GM23338 (cell line): ENCODE data around the gene JAZF1. TPM values are rescaled to one million over a fixed set of nuclear protein-coding genes. Genes with fewer than 3 reads are reported as not detected.

ENCODE experiments used
- ATAC-seq: fragments of 200-7000 bp; cut with Tn5 transposase; 3 replicates; pipeline ENCODE4 v1.9.1; 2020
- DNase-seq: peaks from one replicate; pipeline ENCODE4 v3.0.0-alpha.2; 2015; ENCODE audit warnings: low spot score
- H2AFZ ChIP-seq: fragments of 200-600 bp; sonication (generic); 2 replicates; pipeline ENCODE4 v1.8.0; 2016; ENCODE audit warnings: antibody characterized with exemption, mild to moderate bottlenecking, moderate library complexity
- H3F3A ChIP-seq: fragments of 200-600 bp; sonication (generic); replicated peaks from 2 replicates; pipeline ENCODE4 v1.8.0; 2017; ENCODE audit warnings: antibody characterized with exemption, mixed run types, low read depth
- H3K27ac ChIP-seq: fragments of 200-600 bp; sonication (generic); 2 replicates; pipeline ENCODE4 v1.6.1; 2016; ENCODE audit warnings: low read depth
- H3K27me3 ChIP-seq: fragments of 200-600 bp; sonication (generic); 2 replicates; pipeline ENCODE4 v1.8.0; 2016; ENCODE audit warnings: mild to moderate bottlenecking, mixed run types, moderate library complexity; ENCODE audit not compliant: insufficient read depth
- H3K36me3 ChIP-seq: fragments of 200-600 bp; sonication (generic); 2 replicates; pipeline ENCODE4 v1.8.0; 2016; ENCODE audit warnings: mild to moderate bottlenecking; ENCODE audit not compliant: insufficient read depth
- H3K4me1 ChIP-seq: fragments of 200-600 bp; sonication (generic); 2 replicates; pipeline ENCODE4 v1.8.0; 2016; ENCODE audit warnings: mild to moderate bottlenecking, moderate library complexity; ENCODE audit not compliant: insufficient read depth
- H3K4me2 ChIP-seq: fragments of 200-600 bp; sonication (generic); 2 replicates; pipeline ENCODE4 v1.7.1; 2017; ENCODE audit warnings: mixed run types
- H3K4me3 ChIP-seq: fragments of 200-600 bp; sonication (generic); 2 replicates; pipeline ENCODE4 v1.6.1; 2016; ENCODE audit warnings: mixed run types
- H3K79me2 ChIP-seq: fragments of 200-600 bp; sonication (generic); replicated peaks from 2 replicates; pipeline ENCODE4 v1.8.0; 2017; ENCODE audit warnings: mild to moderate bottlenecking; ENCODE audit not compliant: insufficient read depth
- H3K9me2 ChIP-seq: fragments of 200-600 bp; sonication (generic); 2 replicates; pipeline ENCODE4 v1.8.0; 2017; ENCODE audit not compliant: insufficient read depth
- H4K20me1 ChIP-seq: fragments of 200-600 bp; sonication (generic); replicated peaks from 2 replicates; pipeline ENCODE4 v1.8.0; 2017; ENCODE audit warnings: mild to moderate bottlenecking; ENCODE audit not compliant: insufficient read depth
- H3K27ac Mint-ChIP-seq: 2 replicates; pipeline ENCODE4 v1.8.0; 2020; ENCODE audit warnings: inconsistent platforms, mild to moderate bottlenecking, moderate library complexity, mixed read lengths
- H3K27me3 Mint-ChIP-seq: 3 replicates; pipeline ENCODE4 v1.8.0; 2022; ENCODE audit warnings: low read depth, mild to moderate bottlenecking, moderate library complexity, mixed read lengths, inconsistent platforms; ENCODE audit not compliant: insufficient read depth, poor library complexity
- H3K36me3 Mint-ChIP-seq: 3 replicates; pipeline ENCODE4 v1.8.0; 2021; ENCODE audit warnings: low read depth, mild to moderate bottlenecking, inconsistent platforms, moderate library complexity, mixed read lengths
- H3K4me1 Mint-ChIP-seq: 3 replicates; pipeline ENCODE4 v1.8.0; 2020; ENCODE audit warnings: mild to moderate bottlenecking, inconsistent platforms, mixed read lengths
- H3K4me3 Mint-ChIP-seq: 3 replicates; pipeline ENCODE4 v1.8.0; 2021; ENCODE audit warnings: moderate library complexity, mild to moderate bottlenecking, inconsistent platforms, mixed read lengths
- H3K9me3 Mint-ChIP-seq: 3 replicates; pipeline ENCODE4 v1.8.0; 2020; ENCODE audit warnings: moderate library complexity, mild to moderate bottlenecking, inconsistent platforms, mixed read lengths
- CREB1 ChIP-seq: fragments of 250-450 bp; sonication (Bioruptor Pico); IDR thresholded peaks from 2 replicates; pipeline ENCODE4 v1.5.0; 2020; ENCODE audit warnings: low read depth, mild to moderate bottlenecking, moderate library complexity
- EZH2 ChIP-seq: fragments of 200-600 bp; sonication (generic); IDR thresholded peaks from one replicate; pipeline ENCODE4 v1.8.0; 2017; ENCODE audit warnings: antibody characterized with exemption, mild to moderate bottlenecking, low read depth; ENCODE audit not compliant: unreplicated experiment
- EZH2phosphoT487 ChIP-seq: fragments of 200-600 bp; sonication (generic); IDR thresholded peaks from one replicate; pipeline ENCODE4 v1.8.1; 2018; ENCODE audit warnings: antibody characterized with exemption; ENCODE audit not compliant: unreplicated experiment
- JUNB ChIP-seq: IDR thresholded peaks from one replicate; pipeline ENCODE4 v1.6.1; 2016; ENCODE audit warnings: antibody characterized with exemption; ENCODE audit not compliant: unreplicated experiment
- NANOG ChIP-seq: IDR thresholded peaks from 2 replicates; pipeline ENCODE4 v1.6.1; 2016; ENCODE audit warnings: antibody characterized with exemption, borderline replicate concordance
- POLR2AphosphoS5 ChIP-seq: IDR thresholded peaks from 2 replicates; pipeline ENCODE4 v1.6.1; 2016; ENCODE audit warnings: antibody characterized with exemption, low read depth
- STAT1 ChIP-seq: IDR thresholded peaks from one replicate; pipeline ENCODE4 v1.6.1; 2016; ENCODE audit warnings: antibody characterized with exemption; ENCODE audit not compliant: unreplicated experiment
- ZNF114 ChIP-seq: fragments of 250-450 bp; sonication (Bioruptor Pico); IDR thresholded peaks from 2 replicates; pipeline ENCODE4 v1.5.0; 2020; ENCODE audit warnings: mild to moderate bottlenecking, moderate library complexity
- ZNF331 ChIP-seq: fragments of 250-450 bp; sonication (Bioruptor Pico); IDR thresholded peaks from 2 replicates; pipeline ENCODE4 v1.5.0; 2020; ENCODE audit warnings: low read depth, mild to moderate bottlenecking, moderate library complexity
- ZNF462 ChIP-seq: fragments of 250-450 bp; sonication (Bioruptor Pico); IDR thresholded peaks from 2 replicates; pipeline ENCODE4 v1.5.0; 2020; ENCODE audit warnings: mild to moderate bottlenecking, moderate library complexity
- polyA plus RNA-seq: library from polyadenylated mRNA; unstranded; fragments of >200 nt; fragmentation: Nextera tagmentation; extraction: Ambion mirVana; gene quantifications from 2 replicates; pipeline ENCODE4 v1.2.1, GENCODE V29; 2016
- total RNA-seq: library from RNA; depleted of rRNA; stranded (reverse); fragments of >200 nt; shearing (Covaris generic); gene quantifications from 2 replicates; pipeline ENCODE4 v1.2.3, GENCODE V29; 2014
- TF ChIP-seq, protein P1 (sequence below): IDR thresholded peaks from 2 replicates; pipeline ENCODE4 v1.6.1; 2016; ENCODE audit warnings: antibody characterized with exemption
- TF ChIP-seq, protein P2 (sequence below): IDR thresholded peaks from one replicate; pipeline ENCODE4 v1.6.1; 2018; ENCODE audit warnings: antibody characterized with exemption; ENCODE audit not compliant: unreplicated experiment
- TF ChIP-seq, protein P3 (sequence below), 2 experiments: fragments of 200-600 bp in 1 of 2; sonication (generic) in 1 of 2; conservative IDR thresholded peaks; 2 replicates each; pipeline versions ENCODE4 v1.5.1 to v1.6.1; 2016 to 2017; ENCODE audit warnings: antibody characterized with exemption in 2 of 2, low read depth in 2 of 2, mild to moderate bottlenecking in 2 of 2, moderate library complexity in 1 of 2

Gene JAZF1
- total and polyA plus RNA-seq, 2 experiments from 2014 or later: 12.2 to 22.2 TPM

- Histone ChIP-seq H3K4me2 (no peak overlapping the region), H3K9me2 (no peaks in the 10 kb centered on the region), H3K79me2 (no peaks in the 10 kb centered on the region), H3K4me3 (no peak overlapping the region), H3K27me3 (no peaks in the 10 kb centered on the region), H3K4me1 (no peaks in the 10 kb centered on the region), H3K36me3 (no peaks in the 10 kb centered on the region), H2AFZ (no peak overlapping the region), H3F3A (no peaks in the 10 kb centered on the region), H3K27ac (no peak overlapping the region), H4K20me1 (no peaks in the 10 kb centered on the region; the same call in 1 of the 2 replicates)
- DNase-seq: no peak
- Mint-ChIP-seq H3K27me3 (no peaks in the 10 kb centered on the region), H3K4me3 (no peak overlapping the region), H3K4me1 (no peaks in the 10 kb centered on the region; the same call in 2 of the 3 replicates), H3K36me3 (no peaks in the 10 kb centered on the region), H3K9me3 (no peaks in the 10 kb centered on the region), H3K27ac (no peak overlapping the region)
- no peak for ATAC-seq
- TF ChIP-seq ZNF114 (no peak), ZNF462 (CRISPR knock-in tag) (no peak), JUNB (no peak), EZH2phosphoT487 (no peak), STAT1 (no peak), CREB1 (CRISPR knock-in tag) (no peak), ZNF331 (CRISPR knock-in tag) (no peak), NANOG (no peak), POLR2AphosphoS5 (no peak), EZH2 (no peak)
- TF ChIP-seq, protein P1, sequence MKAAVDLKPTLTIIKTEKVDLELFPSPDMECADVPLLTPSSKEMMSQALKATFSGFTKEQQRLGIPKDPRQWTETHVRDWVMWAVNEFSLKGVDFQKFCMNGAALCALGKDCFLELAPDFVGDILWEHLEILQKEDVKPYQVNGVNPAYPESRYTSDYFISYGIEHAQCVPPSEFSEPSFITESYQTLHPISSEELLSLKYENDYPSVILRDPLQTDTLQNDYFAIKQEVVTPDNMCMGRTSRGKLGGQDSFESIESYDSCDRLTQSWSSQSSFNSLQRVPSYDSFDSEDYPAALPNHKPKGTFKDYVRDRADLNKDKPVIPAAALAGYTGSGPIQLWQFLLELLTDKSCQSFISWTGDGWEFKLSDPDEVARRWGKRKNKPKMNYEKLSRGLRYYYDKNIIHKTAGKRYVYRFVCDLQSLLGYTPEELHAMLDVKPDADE: no peak
- TF ChIP-seq, protein P2, sequence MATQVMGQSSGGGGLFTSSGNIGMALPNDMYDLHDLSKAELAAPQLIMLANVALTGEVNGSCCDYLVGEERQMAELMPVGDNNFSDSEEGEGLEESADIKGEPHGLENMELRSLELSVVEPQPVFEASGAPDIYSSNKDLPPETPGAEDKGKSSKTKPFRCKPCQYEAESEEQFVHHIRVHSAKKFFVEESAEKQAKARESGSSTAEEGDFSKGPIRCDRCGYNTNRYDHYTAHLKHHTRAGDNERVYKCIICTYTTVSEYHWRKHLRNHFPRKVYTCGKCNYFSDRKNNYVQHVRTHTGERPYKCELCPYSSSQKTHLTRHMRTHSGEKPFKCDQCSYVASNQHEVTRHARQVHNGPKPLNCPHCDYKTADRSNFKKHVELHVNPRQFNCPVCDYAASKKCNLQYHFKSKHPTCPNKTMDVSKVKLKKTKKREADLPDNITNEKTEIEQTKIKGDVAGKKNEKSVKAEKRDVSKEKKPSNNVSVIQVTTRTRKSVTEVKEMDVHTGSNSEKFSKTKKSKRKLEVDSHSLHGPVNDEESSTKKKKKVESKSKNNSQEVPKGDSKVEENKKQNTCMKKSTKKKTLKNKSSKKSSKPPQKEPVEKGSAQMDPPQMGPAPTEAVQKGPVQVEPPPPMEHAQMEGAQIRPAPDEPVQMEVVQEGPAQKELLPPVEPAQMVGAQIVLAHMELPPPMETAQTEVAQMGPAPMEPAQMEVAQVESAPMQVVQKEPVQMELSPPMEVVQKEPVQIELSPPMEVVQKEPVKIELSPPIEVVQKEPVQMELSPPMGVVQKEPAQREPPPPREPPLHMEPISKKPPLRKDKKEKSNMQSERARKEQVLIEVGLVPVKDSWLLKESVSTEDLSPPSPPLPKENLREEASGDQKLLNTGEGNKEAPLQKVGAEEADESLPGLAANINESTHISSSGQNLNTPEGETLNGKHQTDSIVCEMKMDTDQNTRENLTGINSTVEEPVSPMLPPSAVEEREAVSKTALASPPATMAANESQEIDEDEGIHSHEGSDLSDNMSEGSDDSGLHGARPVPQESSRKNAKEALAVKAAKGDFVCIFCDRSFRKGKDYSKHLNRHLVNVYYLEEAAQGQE: no peak
- TF ChIP-seq, protein P3, sequence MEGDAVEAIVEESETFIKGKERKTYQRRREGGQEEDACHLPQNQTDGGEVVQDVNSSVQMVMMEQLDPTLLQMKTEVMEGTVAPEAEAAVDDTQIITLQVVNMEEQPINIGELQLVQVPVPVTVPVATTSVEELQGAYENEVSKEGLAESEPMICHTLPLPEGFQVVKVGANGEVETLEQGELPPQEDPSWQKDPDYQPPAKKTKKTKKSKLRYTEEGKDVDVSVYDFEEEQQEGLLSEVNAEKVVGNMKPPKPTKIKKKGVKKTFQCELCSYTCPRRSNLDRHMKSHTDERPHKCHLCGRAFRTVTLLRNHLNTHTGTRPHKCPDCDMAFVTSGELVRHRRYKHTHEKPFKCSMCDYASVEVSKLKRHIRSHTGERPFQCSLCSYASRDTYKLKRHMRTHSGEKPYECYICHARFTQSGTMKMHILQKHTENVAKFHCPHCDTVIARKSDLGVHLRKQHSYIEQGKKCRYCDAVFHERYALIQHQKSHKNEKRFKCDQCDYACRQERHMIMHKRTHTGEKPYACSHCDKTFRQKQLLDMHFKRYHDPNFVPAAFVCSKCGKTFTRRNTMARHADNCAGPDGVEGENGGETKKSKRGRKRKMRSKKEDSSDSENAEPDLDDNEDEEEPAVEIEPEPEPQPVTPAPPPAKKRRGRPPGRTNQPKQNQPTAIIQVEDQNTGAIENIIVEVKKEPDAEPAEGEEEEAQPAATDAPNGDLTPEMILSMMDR (conservative IDR thresholded peaks at IDR 0.05; ENCODE audit: low read depth in 2 of 2): no peak
Measured at GRCh38 chr7:27963056-27963455, 217.5 kb downstream of the JAZF1 start.
